Stimulated activated naive B cell treated with anti-CD40 and anti-IgM and Interleukin-4, amounts not matched to agents 10 μg/mL and 1 μg/mL and 100 μg/mL, for 72 hours (primary cell): ENCODE data around the gene IMPG2.

Source experiments
- ATAC-seq, 2 donors: fragments of 150-1000 bp; cut with Tn5 transposase; replicated peaks; 2 replicates each; pipeline ENCODE4 v1.10.0; 2021; ENCODE audit warnings: moderate library complexity in 1 of 2
- DNase-seq: peaks from one replicate; pipeline ENCODE4 v3.0.0; 2021
- H3K27ac Mint-ChIP-seq: one replicate; pipeline ENCODE4 v1.8.0; 2022; ENCODE audit warnings: mild to moderate bottlenecking, mixed read lengths
- H3K27me3 Mint-ChIP-seq, 2 donors: one replicate each; pipeline ENCODE4 v1.8.0; 2022; ENCODE audit warnings: mixed read lengths in 2 of 2
- H3K36me3 Mint-ChIP-seq, 2 donors: one replicate each; pipeline ENCODE4 v1.8.0; 2022; ENCODE audit warnings: mixed read lengths in 2 of 2, mild to moderate bottlenecking in 1 of 2
- H3K4me1 Mint-ChIP-seq, 2 donors: one replicate each; pipeline ENCODE4 v1.8.0; 2022; ENCODE audit warnings: mixed read lengths in 2 of 2, mild to moderate bottlenecking in 1 of 2
- H3K4me3 Mint-ChIP-seq, 2 donors: one replicate each; pipeline ENCODE4 v1.8.0; 2022; ENCODE audit warnings: mild to moderate bottlenecking in 2 of 2, mixed read lengths in 2 of 2, moderate library complexity in 1 of 2
- H3K9me3 Mint-ChIP-seq, 2 donors: one replicate each; pipeline ENCODE4 v1.8.0; 2022; ENCODE audit warnings: mixed read lengths in 2 of 2, mild to moderate bottlenecking in 1 of 2

IMPG2 gene

DNA sequence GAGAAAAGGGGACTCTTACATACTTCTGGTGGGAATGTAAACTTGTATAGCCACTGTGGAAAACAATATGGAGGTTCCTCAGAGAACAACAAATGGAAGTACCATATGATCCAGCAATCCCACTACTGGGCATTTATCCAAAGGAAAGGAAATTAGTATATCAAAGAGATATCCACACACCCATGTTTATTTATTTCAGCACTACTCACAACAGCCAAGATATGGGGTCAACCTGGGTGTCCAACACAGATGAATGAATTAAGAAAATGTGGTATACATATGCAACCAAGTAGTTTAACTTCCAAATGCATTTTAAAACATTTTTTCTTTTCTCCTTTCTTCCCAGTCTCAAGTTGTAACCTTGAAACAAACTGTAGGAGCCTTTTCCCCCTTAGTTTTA lies 54.3 kb downstream of the IMPG2 start:
- Mint-ChIP-seq H3K27me3 (no peaks in the 10 kb centered on the region), H3K4me3 (no peak overlapping the region), H3K36me3 (peaks cover 0 to 9% of the 10 kb centered on the region in 2 donors), H3K27ac (no peak overlapping the region), H3K4me1 (no peaks in the 10 kb centered on the region), H3K9me3 (peaks cover 1 to 10% of the 10 kb centered on the region in 2 donors)
- DNase-seq (no peak), ATAC-seq (no peak)

GRCh38 chr3:101262393-101263240 lies 57.8 kb downstream of the IMPG2 start:
- DNase-seq, result no peak
- no peak for ATAC-seq
- H3K4me3 Mint-ChIP-seq, result no peak overlapping the region
- H3K36me3 Mint-ChIP-seq, result peaks cover 2 to 9% of the 10 kb centered on the region in 2 donors
- H3K27me3 Mint-ChIP-seq, result no peaks in the 10 kb centered on the region
- peaks cover 1 to 10% of the 10 kb centered on the region in 2 donors for H3K9me3 Mint-ChIP-seq
- H3K4me1 Mint-ChIP-seq, result peaks cover 0 to under 1% of the 10 kb centered on the region in 2 donors
- no peak overlapping the region for H3K27ac Mint-ChIP-seq

- H3K4me1 Mint-ChIP-seq, result peaks cover 0 to 2% of the 10 kb centered on the region in 2 donors
- peaks cover 1 to 10% of the 10 kb centered on the region in 2 donors for H3K9me3 Mint-ChIP-seq
- H3K36me3 Mint-ChIP-seq, result peaks cover 5 to 14% of the 10 kb centered on the region in 2 donors
- ATAC-seq, result no peak
- H3K4me3 Mint-ChIP-seq, result no peak overlapping the region
- no peak overlapping the region for H3K27ac Mint-ChIP-seq
- no peaks in the 10 kb centered on the region for H3K27me3 Mint-ChIP-seq
- DNase-seq, result no peak
Measured at GRCh38 chr3:101261506-101261905, 58.9 kb downstream of the IMPG2 start.

- Mint-ChIP-seq H3K4me3 (no peak overlapping the region), H3K36me3 (peaks cover 7 to 14% of the 10 kb centered on the region in 2 donors), H3K27me3 (no peaks in the 10 kb centered on the region), H3K27ac (no peak overlapping the region), H3K4me1 (peaks cover 0 to 2% of the 10 kb centered on the region in 2 donors), H3K9me3 (peaks cover 1 to 10% of the 10 kb centered on the region in 2 donors)
- ATAC-seq, result no peak
- no peak for DNase-seq
Measured at GRCh38 chr3:101259485-101260341, 60.7 kb downstream of the IMPG2 start.

- H3K36me3 Mint-ChIP-seq, result peaks cover 8 to 9% of the 10 kb centered on the region in 2 donors
- H3K9me3 Mint-ChIP-seq, result no peaks in the 10 kb centered on the region
- H3K4me1 Mint-ChIP-seq, result peaks cover 0 to 2% of the 10 kb centered on the region in 2 donors
- H3K27me3 Mint-ChIP-seq, result no peaks in the 10 kb centered on the region
- no peak overlapping the region for H3K27ac Mint-ChIP-seq
- ATAC-seq (no peak), DNase-seq (no peak)
- H3K4me3 Mint-ChIP-seq, result no peak overlapping the region
Measured at GRCh38 chr3:101256511-101256910, 63.9 kb downstream of the IMPG2 start.

- no peak overlapping the region for H3K27ac Mint-ChIP-seq
- ATAC-seq, result no peak
- no peak overlapping the region for H3K4me3 Mint-ChIP-seq
Measured at GRCh38 chr3:101255441-101255840, 64.9 kb downstream of the IMPG2 start.

GRCh38 chr3:101253396-101253795 lies 67.0 kb downstream of the IMPG2 start:
- no peak overlapping the region for H3K4me3 Mint-ChIP-seq
- ATAC-seq (no peak), DNase-seq (no peak)
- peaks cover under 1 to 5% of the 10 kb centered on the region in 2 donors for H3K9me3 Mint-ChIP-seq
- H3K4me1 Mint-ChIP-seq, result peaks cover 12% of the 10 kb centered on the region in 2 donors
- no peaks in the 10 kb centered on the region for H3K27me3 Mint-ChIP-seq
- H3K36me3 Mint-ChIP-seq, result peaks cover 13 to 15% of the 10 kb centered on the region in 2 donors
- H3K27ac Mint-ChIP-seq, result no peak overlapping the region

More at GRCh38 chr3:101255441-101255840, 64.9 kb downstream of the IMPG2 start:
- Mint-ChIP-seq H3K36me3 (peaks cover 7 to 8% of the 10 kb centered on the region in 2 donors), H3K27me3 (no peaks in the 10 kb centered on the region), H3K9me3 (no peaks in the 10 kb centered on the region), H3K4me1 (peaks cover 0 to 2% of the 10 kb centered on the region in 2 donors)
- DNase-seq, result no peak

DNA sequence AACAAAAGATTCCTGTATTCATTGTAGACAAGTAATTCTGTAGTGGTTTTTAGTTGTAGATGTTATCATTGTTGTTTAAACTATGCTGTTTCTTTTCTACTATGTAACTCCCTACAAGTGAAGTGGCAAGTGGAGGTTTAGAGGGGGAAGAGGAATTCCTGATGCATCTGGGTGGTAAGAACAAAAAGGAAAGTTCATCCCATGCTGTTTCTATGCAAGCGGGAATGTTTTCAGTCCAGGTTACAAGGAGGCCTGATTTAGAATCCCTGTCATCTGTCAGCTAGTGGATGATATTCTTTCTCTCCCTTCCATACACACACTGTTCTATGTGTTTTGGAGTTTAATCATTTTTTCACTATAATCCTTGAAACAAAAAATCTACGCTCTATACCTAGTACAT lies 67.4 kb downstream of the IMPG2 start:
- DNase-seq (no peak), ATAC-seq (no peak)
- no peaks in the 10 kb centered on the region for H3K27me3 Mint-ChIP-seq
- H3K4me1 Mint-ChIP-seq, result peaks cover 12% of the 10 kb centered on the region in 2 donors
- H3K36me3 Mint-ChIP-seq, result peaks cover 13 to 19% of the 10 kb centered on the region in 2 donors
- H3K4me3 Mint-ChIP-seq, result no peak overlapping the region
- peaks cover 2 to 7% of the 10 kb centered on the region in 2 donors for H3K9me3 Mint-ChIP-seq
- H3K27ac Mint-ChIP-seq, result no peak overlapping the region

DNA sequence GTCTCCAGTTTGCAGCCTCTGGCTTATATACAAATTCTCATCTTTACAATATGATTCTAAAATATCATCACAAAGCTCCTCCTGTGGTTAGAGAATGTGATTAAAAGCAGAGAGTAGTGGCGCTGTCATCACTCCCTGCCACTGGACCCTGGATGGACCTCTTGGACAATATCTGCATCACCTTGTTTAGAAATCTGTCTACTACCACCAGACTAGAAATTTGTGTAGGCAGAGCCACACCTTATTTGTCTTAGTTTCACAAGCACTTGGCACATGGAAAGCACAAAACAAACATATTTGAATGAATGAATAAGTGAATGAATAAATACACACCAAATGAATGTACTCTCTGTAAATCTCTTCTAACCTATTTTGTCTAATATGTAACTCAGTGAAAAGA lies 68.1 kb downstream of the IMPG2 start:
- H3K36me3 Mint-ChIP-seq, result peaks cover 13 to 19% of the 10 kb centered on the region in 2 donors
- ATAC-seq (no peak), DNase-seq (no peak)
- no peak overlapping the region for H3K27ac Mint-ChIP-seq
- H3K4me3 Mint-ChIP-seq, result no peak overlapping the region
- H3K27me3 Mint-ChIP-seq, result no peaks in the 10 kb centered on the region
- peaks cover 2 to 7% of the 10 kb centered on the region in 2 donors for H3K9me3 Mint-ChIP-seq
- peaks cover 10 to 12% of the 10 kb centered on the region in 2 donors for H3K4me1 Mint-ChIP-seq

DNA sequence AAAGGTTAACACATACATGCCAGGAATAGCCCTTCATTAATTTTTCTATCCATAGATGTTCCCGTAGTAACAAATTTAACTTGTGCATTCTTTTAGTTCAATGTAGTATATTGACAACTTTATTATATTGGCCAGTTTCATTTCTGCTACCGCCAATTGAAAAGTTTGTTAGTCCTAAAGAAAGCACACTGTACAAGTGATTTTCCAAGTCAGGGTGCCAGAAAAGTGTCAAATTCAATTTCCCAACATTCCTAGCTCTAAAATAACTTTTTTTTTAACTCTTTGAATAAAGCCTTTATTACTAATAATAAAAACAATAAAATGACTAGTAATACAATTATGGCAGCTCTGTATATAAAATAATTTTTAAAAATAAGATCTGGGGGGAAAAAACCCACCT lies 68.9 kb downstream of the IMPG2 start:
- peaks cover 2 to 7% of the 10 kb centered on the region in 2 donors for H3K9me3 Mint-ChIP-seq
- peaks cover 11 to 14% of the 10 kb centered on the region in 2 donors for H3K36me3 Mint-ChIP-seq
- H3K27me3 Mint-ChIP-seq, result no peaks in the 10 kb centered on the region
- DNase-seq (no peak), ATAC-seq (no peak)
- H3K4me1 Mint-ChIP-seq, result peaks cover 10 to 12% of the 10 kb centered on the region in 2 donors
- no peak overlapping the region for H3K27ac Mint-ChIP-seq
- H3K4me3 Mint-ChIP-seq, result no peak overlapping the region

DNA sequence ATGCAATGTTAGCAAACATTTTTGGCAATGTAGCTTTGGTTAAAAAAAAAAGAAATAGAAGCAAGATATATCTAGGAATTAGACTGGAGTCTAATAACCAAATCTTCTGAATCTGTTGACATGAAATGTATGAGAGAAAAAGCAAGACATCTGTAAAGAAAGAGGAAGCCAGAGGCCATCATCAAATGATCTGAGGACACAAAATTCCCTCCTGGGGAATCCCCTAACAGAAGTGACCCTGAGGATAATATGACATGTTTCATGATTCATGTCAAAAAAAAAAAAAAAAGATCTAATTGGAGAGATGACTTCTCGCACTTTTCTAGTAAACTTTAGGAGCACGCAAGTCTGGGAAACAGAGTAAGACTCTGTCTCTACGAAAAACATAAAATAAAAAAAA lies 70.9 kb downstream of the IMPG2 start:
- no peaks in the 10 kb centered on the region for H3K27me3 Mint-ChIP-seq
- H3K36me3 Mint-ChIP-seq, result peaks cover 8 to 17% of the 10 kb centered on the region in 2 donors
- no peak overlapping the region for H3K4me3 Mint-ChIP-seq
- peaks cover 10 to 12% of the 10 kb centered on the region in 2 donors for H3K4me1 Mint-ChIP-seq
- peak; percentile 12 for DNase-seq
- no peak overlapping the region for H3K27ac Mint-ChIP-seq
- H3K9me3 Mint-ChIP-seq, result peaks cover 2 to 7% of the 10 kb centered on the region in 2 donors
- peak; percentile 76 to 83 for ATAC-seq

GRCh38 chr3:101248736-101249135 lies 71.6 kb downstream of the IMPG2 start:
- no peak for DNase-seq
- Mint-ChIP-seq H3K4me3 (no peak overlapping the region), H3K36me3 (peaks cover 8 to 21% of the 10 kb centered on the region in 2 donors), H3K4me1 (peaks cover 10 to 12% of the 10 kb centered on the region in 2 donors), H3K27ac (no peak overlapping the region), H3K27me3 (no peaks in the 10 kb centered on the region), H3K9me3 (peaks cover 2 to 7% of the 10 kb centered on the region in 2 donors)
- no peak for ATAC-seq

- ATAC-seq (no peak), DNase-seq (no peak)
- Mint-ChIP-seq H3K9me3 (peaks cover 2 to 7% of the 10 kb centered on the region in 2 donors), H3K4me1 (peaks cover 6% of the 10 kb centered on the region in 2 donors), H3K36me3 (peaks cover 10 to 21% of the 10 kb centered on the region in 2 donors), H3K4me3 (no peak overlapping the region), H3K27me3 (no peaks in the 10 kb centered on the region), H3K27ac (no peak overlapping the region)
Measured at GRCh38 chr3:101244212-101244575, 76.2 kb downstream of the IMPG2 start.
